Activated T-cell treated with anti-CD3 and anti-CD28 coated beads for 1 hour (primary cell): ENCODE measurements around the gene GFPT2.

ENCODE experiments used
- DNase-seq: peaks from one replicate; pipeline ENCODE4 v3.0.0-alpha.2; 2020; ENCODE audit warnings: low read depth

Gene GFPT2

GRCh38 chr5:180353048-180353979 is at the start of gene GFPT2:
Gene GFPT2, minus strand, starts transcription at chr5:180353336. Its CDS starts 119 bp downstream, at chr5:180353217.
- peak; percentile 62 for DNase-seq

GRCh38 chr5:180402716-180403115 is 49.6 kb upstream of the GFPT2 start:
- DNase-seq = no peak

- DNase-seq = no peak
Measured at GRCh38 chr5:180401229-180401907, 48.2 kb upstream of the GFPT2 start.

DNA sequence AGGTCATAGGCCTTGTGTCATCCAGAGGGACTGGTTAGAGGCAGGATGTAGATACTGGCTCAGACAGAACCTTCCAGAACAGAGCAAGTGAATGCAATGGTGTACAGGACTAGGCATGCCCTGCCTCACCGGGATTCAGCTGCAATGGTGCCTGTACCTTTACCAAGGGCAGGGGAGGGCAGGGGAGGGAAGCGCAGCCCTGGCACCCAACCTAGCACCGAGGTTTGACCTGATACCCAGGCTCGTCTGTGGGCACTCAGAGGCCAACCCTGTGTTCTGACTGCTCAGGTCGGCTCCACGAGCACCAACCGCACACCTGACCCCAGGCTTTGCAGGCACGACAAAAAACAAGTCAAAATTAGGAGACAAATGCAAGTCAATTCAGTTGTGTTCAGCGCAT is 47.3 kb upstream of the GFPT2 start:
- DNase-seq = no peak

GRCh38 chr5:180399401-180400215 is 46.5 kb upstream of the GFPT2 start:
- no peak for DNase-seq

GRCh38 chr5:180396926-180397325 is 43.8 kb upstream of the GFPT2 start:
- no peak for DNase-seq

DNA sequence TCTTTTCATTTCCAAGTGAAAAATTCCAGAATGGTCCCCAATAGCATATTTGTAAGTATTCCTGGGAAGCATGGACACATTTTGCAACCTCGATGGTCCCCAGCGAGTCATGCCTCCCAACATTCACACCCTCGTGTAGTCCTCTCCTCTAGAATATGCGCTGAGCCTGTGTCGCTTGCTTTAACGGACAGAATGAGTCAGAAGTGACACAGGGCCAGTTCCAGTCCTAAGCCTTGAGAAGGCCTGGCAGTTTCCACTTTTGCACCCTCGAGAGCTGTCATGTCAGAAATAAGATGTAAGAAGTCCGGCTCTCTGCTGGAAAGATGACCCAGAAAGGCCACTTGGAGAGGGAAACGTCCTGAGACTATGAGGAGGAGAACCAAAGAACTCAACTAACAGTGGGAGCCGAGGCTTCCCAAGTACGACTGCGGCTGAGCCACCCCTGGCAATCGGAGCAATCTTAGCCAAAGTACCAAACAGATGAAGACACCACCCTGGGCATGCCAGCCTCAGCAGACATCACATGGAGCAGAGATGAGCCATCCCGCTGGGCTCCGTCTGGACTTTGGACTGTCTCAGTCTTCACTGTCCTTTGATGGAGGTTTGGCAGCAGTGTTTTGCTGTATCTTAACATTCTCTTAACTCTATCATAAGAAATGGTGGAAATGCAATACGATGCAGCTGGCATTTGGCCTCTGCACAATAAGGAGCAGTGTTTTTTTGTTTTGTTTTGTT is 42.6 kb upstream of the GFPT2 start:
- no peak for DNase-seq

GRCh38 chr5:180394031-180394636 is 41.0 kb upstream of the GFPT2 start:
- DNase-seq = no peak

- no peak for DNase-seq
Measured at GRCh38 chr5:180391276-180391675, 38.1 kb upstream of the GFPT2 start.

DNA sequence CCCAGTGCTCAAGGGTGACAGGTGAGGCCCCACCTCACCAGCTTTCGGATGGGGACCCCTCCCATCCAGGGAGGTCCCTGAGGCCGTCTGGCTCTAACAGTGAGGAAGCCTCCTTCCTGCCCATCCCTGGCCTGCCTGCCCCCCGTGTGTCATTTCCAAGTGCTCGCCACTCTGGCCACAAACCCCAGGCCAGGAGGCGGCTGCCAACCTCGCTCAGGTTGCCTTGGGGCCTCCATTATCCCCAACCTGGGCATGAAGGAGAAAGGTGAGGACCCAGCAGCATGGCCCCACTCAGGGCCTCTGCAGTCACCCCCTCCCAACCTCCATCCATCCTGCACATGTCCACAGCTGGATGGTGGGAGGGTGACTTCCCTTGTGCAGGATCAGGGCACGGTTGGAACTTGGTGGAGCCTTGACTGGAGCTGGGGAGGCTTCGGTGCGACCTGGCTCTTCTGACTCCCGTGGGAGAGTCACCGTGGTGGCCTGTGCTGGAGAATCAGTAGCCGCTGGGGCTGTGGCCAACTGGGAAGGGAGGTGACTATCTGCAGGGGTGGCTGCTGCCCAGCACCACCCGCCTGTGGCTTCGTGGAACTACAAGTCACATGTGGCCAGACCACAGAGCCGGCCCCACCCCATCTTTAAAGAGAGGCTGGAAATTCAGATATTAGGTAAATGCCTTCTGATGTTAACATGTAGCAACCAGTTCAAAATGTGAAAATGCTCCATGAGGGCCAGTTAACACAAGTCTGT is 37.5 kb upstream of the GFPT2 start:
- no peak for DNase-seq

DNA sequence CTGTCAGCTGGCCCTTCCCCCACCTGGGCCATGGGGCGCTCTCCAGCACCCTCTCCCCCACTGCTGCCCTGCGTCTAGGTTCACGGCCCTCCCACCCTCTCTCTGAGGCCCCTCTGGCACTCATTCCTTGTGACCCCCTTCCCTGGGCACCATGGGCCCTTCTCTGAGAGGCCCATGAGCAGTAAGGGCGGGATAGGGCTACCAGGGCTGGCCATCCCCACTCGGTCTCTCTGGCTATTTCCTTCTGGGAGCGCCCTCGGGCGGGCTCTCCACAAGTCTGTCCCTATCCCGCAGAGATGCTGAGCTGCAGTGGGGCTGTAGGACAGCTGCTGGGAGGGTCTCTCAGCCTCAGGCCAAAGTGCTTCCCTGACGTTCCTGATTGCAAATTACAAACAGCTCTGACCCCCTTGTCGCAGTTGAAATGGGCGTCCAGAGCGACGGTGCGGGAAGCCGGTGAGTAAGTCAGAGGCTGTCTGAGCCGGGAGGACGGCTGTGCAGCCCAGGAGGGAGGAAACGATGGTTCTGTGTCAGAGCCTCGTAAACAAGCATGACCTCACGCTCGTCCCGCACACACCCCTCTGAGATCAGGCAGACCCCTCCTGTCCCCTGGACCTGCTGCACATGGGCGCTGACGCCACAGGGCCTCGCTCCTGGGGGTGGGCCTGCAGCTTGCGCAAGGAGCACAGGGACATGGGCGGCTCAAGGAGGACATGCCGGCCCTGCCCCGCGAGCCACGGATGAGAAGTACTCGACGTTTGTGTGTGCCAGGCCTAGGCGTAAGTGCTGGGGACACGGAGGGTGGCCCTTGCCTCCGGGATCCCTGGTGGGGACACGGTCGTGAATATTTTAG is 36.3 kb upstream of the GFPT2 start:
- DNase-seq = no peak

DNA sequence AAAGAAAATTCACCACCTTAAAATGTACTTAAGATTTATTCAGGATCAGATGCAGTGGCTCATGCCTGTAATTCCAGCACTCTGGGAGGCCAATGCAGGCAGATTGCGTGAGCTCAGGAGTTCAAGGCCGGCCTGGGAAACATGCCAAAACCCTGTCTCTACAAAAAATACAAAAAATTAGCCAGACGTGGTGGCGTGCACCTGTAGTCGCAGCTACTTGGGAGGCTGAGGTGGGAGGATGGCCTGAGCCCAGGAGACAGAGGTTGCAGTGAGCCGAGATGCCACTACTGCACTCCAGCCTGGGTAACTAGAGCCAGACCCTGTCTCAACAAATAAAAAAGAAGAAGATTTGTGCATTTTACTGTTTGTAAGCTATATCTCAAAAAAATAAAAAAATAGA is 34.7 kb upstream of the GFPT2 start:
- DNase-seq = no peak

- no peak for DNase-seq
Measured at GRCh38 chr5:180382926-180383325, 29.8 kb upstream of the GFPT2 start.

- no peak for DNase-seq
Measured at GRCh38 chr5:180381851-180382480, 28.8 kb upstream of the GFPT2 start.

DNA sequence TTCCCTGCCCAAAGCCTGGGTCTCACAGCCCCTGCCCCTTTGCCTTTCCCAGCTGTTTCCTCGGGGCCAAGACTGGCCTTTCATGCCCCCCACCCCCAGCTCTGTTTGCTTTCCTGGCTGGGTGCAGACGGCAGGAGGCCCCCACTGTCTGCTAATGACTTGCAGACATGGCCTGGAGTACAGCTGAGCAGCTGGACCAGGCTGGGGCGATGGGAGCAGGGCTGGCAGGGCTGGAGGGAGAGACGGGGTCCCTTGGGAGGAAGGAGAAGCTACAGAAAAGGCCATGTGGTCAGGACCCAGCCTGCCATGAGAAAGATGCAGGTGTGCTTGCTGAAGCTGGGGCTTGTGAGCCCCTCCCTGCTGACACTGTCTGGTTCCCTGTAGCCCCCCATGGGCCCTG is 28.3 kb upstream of the GFPT2 start:
- DNase-seq = no peak

DNA sequence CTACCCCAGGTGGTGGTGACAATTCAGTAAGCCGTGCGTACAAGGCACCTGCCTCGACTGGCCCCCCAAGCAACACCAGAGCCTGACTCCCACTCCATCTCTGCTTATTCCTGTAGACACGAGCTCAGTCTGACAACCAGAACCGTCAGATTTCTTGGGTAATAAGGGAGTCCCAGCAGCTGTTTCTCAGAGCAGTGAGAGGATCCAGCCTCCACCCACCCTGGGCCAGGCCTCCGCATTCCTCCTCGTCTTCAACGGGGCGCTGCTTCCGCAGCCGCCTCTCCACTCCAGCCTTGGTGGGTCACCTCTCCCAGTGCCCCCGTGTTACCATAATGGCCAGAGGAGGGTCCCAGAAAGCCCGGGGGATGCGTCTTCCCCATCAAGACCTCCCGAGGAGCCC is 27.7 kb upstream of the GFPT2 start:
- no peak for DNase-seq

DNA sequence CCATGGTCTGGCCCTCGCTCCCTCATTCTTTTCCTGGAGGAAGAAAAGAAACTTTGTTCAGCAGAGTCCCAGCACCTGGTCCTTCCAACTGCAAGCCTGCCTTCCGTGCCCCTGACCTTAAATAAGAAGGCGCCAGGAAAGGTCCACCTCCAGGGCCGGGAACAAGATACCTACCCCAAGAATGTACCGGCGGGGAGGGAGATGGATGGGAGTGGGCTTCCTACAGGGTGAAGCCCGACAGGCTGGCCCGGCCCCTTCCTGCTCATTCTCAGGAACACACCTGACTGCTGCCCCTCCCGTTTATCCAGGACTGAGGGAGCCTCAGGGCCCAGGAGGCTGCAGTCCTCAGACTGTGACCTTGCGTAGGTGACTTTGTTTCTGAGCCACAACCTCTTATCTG is 27.3 kb upstream of the GFPT2 start:
- DNase-seq = no peak

DNA sequence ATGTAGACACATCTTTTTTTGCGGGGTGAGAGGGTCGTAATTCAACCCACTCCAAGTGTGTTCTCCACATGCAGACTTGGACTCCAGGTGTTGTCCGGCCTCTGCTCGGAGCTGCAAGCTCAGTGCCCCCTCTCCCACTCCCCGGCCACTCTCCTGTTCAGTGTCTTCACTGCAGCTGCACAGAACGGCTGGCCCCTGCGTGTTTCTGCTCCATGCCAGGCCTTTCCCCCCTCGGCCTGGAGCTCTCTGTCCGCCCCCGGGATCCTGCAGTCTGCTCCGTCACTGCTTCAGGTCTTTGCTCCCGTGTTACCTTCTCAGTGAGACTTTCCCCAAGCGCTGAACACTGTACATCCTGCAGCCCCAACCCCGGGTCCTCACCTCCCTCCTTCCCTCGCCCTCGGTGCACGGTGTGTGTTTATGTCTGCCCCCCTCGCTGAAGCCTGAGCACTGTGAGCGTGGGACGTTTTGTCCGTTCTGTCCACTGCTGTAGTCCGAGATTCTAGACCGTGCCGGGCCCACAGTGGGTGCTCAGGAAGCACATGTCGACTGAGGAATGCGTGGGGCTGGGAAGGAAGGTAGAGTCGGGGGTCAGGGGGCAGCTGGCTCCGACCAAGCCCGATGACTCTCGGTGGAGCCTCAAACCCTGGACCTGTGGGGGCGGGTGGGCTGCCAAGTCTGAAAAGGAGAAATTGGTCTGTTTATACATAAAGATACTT is 26.4 kb upstream of the GFPT2 start:
- DNase-seq = no peak
